Panc1 (cell line): ENCODE measurements around the gene POLG. TPM values are rescaled to one million over a fixed set of nuclear protein-coding genes. Genes with fewer than 3 reads are reported as not detected.
A peak's percentile ranks its signal among the peaks of the same experiment; 100 is the strongest.

Experiments
- ATAC-seq: fragments of 200-7000 bp; cut with Tn5 transposase; 2 replicates; pipeline ENCODE4 v1.9.1; 2020; ENCODE audit warnings: mild to moderate bottlenecking, moderate library complexity
- BruUV-seq: library from RNA; stranded (reverse); fragments of 400-500 nt; replicated peaks from 2 replicates; lab custom pipeline; 2021; lab: Mats Ljungman, UMichigan
- CTCF ChIA-PET: fragments of 300-600 bp; sonication (Branson Sonifier 250); formaldehyde crosslinking; loops from one replicate; lab custom pipeline; 2022; ENCODE audit warnings: antibody characterized with exemption; lab: Charles Lee
- POLR2A ChIA-PET: fragments of 300-600 bp; sonication (Branson Sonifier 250); formaldehyde crosslinking; loops from one replicate; lab custom pipeline; 2022; ENCODE audit warnings: antibody characterized with exemption; lab: Charles Lee
- DNase-seq: peaks from one replicate; pipeline ENCODE4 v3.0.0-alpha.2; 2010; ENCODE audit warnings: low read depth, low spot score
- H3K27ac ChIP-seq: 2 replicates; pipeline ENCODE4 v1.5.1; 2011; ENCODE audit warnings: mild to moderate bottlenecking, low read length, inconsistent platforms
- H3K27me3 ChIP-seq: fragments of 200-500 bp; sonication (Bioruptor generic); 2 replicates; pipeline ENCODE4 v1.6.0; 2014; ENCODE audit warnings: low read length, inconsistent platforms; ENCODE audit not compliant: control insufficient read depth, insufficient read depth
- H3K36me3 ChIP-seq: fragments of 200-500 bp; sonication (Bioruptor generic); 2 replicates; pipeline ENCODE4 v1.5.1; 2014; ENCODE audit warnings: inconsistent platforms, mild to moderate bottlenecking, low read length, moderate library complexity; ENCODE audit not compliant: control insufficient read depth, insufficient read depth
- H3K4me1 ChIP-seq: 2 replicates; pipeline ENCODE4 v1.5.1; 2011; ENCODE audit warnings: inconsistent platforms, mild to moderate bottlenecking, low read length, moderate library complexity; ENCODE audit not compliant: control insufficient read depth, insufficient read depth
- H3K4me3 ChIP-seq, 2 experiments: 2 replicates each; pipeline ENCODE4 v1.5.1; 2011 to 2012; ENCODE audit warnings: low read depth in 2 of 2, low read length in 2 of 2, mild to moderate bottlenecking in 2 of 2, inconsistent platforms in 1 of 2, moderate library complexity in 1 of 2
- H3K9me3 ChIP-seq: fragments of 200-500 bp; sonication (Bioruptor generic); 2 replicates; pipeline ENCODE4 v1.5.1; 2014; ENCODE audit warnings: low read depth, mild to moderate bottlenecking, inconsistent platforms, low read length, moderate library complexity; ENCODE audit not compliant: control insufficient read depth, insufficient read depth
- CTCF ChIP-seq: fragments of 450-650 bp; IDR thresholded peaks from 2 replicates; pipeline ENCODE4 v1.5.1; 2017; ENCODE audit warnings: mild to moderate bottlenecking
- POLR2AphosphoS5 ChIP-seq: IDR thresholded peaks from 2 replicates; pipeline ENCODE4 v1.6.1; 2012; ENCODE audit warnings: mild to moderate bottlenecking, low read depth, low read length, moderate library complexity
- REST ChIP-seq, 2 experiments: IDR thresholded peaks; 2 replicates each; pipeline ENCODE4 v1.6.1; 2011 to 2012; ENCODE audit warnings: low read depth in 2 of 2, control low read depth in 1 of 2, low read length in 1 of 2, mild to moderate bottlenecking in 1 of 2, moderate library complexity in 1 of 2; ENCODE audit not compliant: insufficient read depth in 1 of 2
- SIN3A ChIP-seq: IDR thresholded peaks from 2 replicates; pipeline ENCODE4 v1.6.1; 2012; ENCODE audit warnings: low read depth, mild to moderate bottlenecking, low read length, moderate library complexity, borderline replicate concordance; ENCODE audit not compliant: insufficient read depth
- TCF7L2 ChIP-seq: IDR thresholded peaks from 2 replicates; pipeline ENCODE4 v1.6.1; 2011; ENCODE audit warnings: mild to moderate bottlenecking, low read depth, low read length, inconsistent platforms
- in situ Hi-C: cut with HindIII; loops from 2 replicates; pipeline ENCODE4 v1.10.0; 2016; ENCODE audit warnings: low sequenced_read_pairs, low pct_unique_long_range_greater_than_20kb
- intact Hi-C: fragments of 100-400 bp; cut with micrococcal nuclease; formaldehyde crosslinking; loops from one replicate; pipeline ENCODE4 v1.10.0; 2022; ENCODE audit not compliant: unreplicated experiment
- total RNA-seq: library from RNA; stranded (reverse); gene quantifications from one replicate; pipeline ENCODE4 v1.2.1, GENCODE V29; 2021; ENCODE audit not compliant: unreplicated experiment

POLG gene
- total RNA-seq, 1 experiment from 2014 or later = 95.2 TPM

GRCh38 chr15:89299896-89300295 lies 34.7 kb downstream of the POLG start:
- DNase-seq = no peak
- no peak overlapping the region for H3K27ac ChIP-seq
- in situ Hi-C loops (no loop called here), intact Hi-C loops (loop anchor here (2.0 kb wide), 1 partner anchor 93 kb away; no protein-coding TSS in a partner anchor)
- H3K4me3 ChIP-seq = no peak overlapping the region
- peak; percentile 79 for ATAC-seq
- ChIA-PET CTCF (interaction anchor here (0.6 to 1.2 kb wide), 3 partner anchors 93 to 122 kb away, joined by 3 to 11 read pairs (median 8); no protein-coding TSS in a partner anchor), POLR2A (no interaction called here)
- no peaks in the 10 kb centered on the region for H3K27me3 ChIP-seq
- H3K9me3 ChIP-seq = no peaks in the 10 kb centered on the region
- H3K36me3 ChIP-seq = peaks cover 15% of the 10 kb centered on the region
- no TSS peak for BruUV-seq
- H3K4me1 ChIP-seq = no peaks in the 10 kb centered on the region
- no peak for TF ChIP-seq REST (IDR thresholded peaks at IDR 0.05; ENCODE audit: insufficient read depth in 1 of 2, low read depth in 2 of 2, low read length in 1 of 2)
- peak; percentile 39; the same call in 1 of the 2 replicates for TF ChIP-seq CTCF

- TF ChIP-seq POLR2AphosphoS5 (no peak), CTCF (no peak; the same call in 1 of the 2 replicates), REST (IDR thresholded peaks at IDR 0.05; ENCODE audit: insufficient read depth in 1 of 2, low read depth in 2 of 2, low read length in 1 of 2) (no peak), SIN3A (no peak), TCF7L2 (no peak)
These were observed 41.6 kb downstream of the POLG start for GRCh38 chr15:89293012-89293411.

More at GRCh38 chr15:89293012-89293411, 41.6 kb downstream of the POLG start:
- CTCF ChIA-PET = no interaction called here
- no TSS peak for BruUV-seq
- POLR2A ChIA-PET = interaction anchor here (0.6 kb wide), 1 partner anchor 15 kb away, joined by 10 read pairs; no protein-coding TSS in a partner anchor
- no peaks in the 10 kb centered on the region for H3K27me3 ChIP-seq
- H3K4me3 ChIP-seq = no peak overlapping the region
- H3K27ac ChIP-seq = no peak overlapping the region
- H3K36me3 ChIP-seq = peaks cover 32% of the 10 kb centered on the region
- in situ Hi-C loops (no loop called here), intact Hi-C loops (no loop called here)
- DNase-seq (no peak), ATAC-seq (no peak)
- no peaks in the 10 kb centered on the region for H3K9me3 ChIP-seq
- no peaks in the 10 kb centered on the region for H3K4me1 ChIP-seq
